NCI-H774 (cell line): ENCODE results near the gene ARID4A.
"Not testable (repeated sequence)": the region's sequence is repeated elsewhere in the genome, so short reads cannot be mapped to it uniquely, and the experiment has no call there.

Experiments
- DNase-seq: peaks from one replicate; lab custom pipeline; 2025; lab: John Stamatoyannopoulos, UW

The ARID4A gene

GRCh38 chr14:58298477-58299400 lies at the start of gene ARID4A:
Gene ARID4A (plus strand): TSS chr14:58298555. CDS start chr14:58299855, 1,300 bp downstream.
- DNase-seq = no peak

- DNase-seq = no peak
Observed at GRCh38 chr14:58249611-58250010, 48.7 kb upstream of the ARID4A start.

GRCh38 chr14:58258156-58258555 lies 40.2 kb upstream of the ARID4A start:
- no peak for DNase-seq

- DNase-seq = not testable (repeated sequence)
Observed at GRCh38 chr14:58262005-58262404, 36.4 kb upstream of the ARID4A start.

- DNase-seq = no peak
Observed at GRCh38 chr14:58265401-58265800, 33.0 kb upstream of the ARID4A start.

- DNase-seq = no peak
Observed at GRCh38 chr14:58270628-58271027, 27.7 kb upstream of the ARID4A start.

GRCh38 chr14:58272588-58273372 lies 25.6 kb upstream of the ARID4A start:
- no peak for DNase-seq

GRCh38 chr14:58274881-58275280 lies 23.5 kb upstream of the ARID4A start:
- DNase-seq = no peak

- DNase-seq = no peak
Observed at GRCh38 chr14:58275527-58276190, 22.7 kb upstream of the ARID4A start.

- no peak for DNase-seq
Observed at GRCh38 chr14:58276208-58276607, 22.1 kb upstream of the ARID4A start.

- DNase-seq = no peak
Observed at GRCh38 chr14:58278177-58278576, 20.2 kb upstream of the ARID4A start.

- DNase-seq = no peak
Observed at GRCh38 chr14:58280954-58281787, 17.2 kb upstream of the ARID4A start.

- no peak for DNase-seq
Observed at GRCh38 chr14:58281969-58282368, 16.4 kb upstream of the ARID4A start.

GRCh38 chr14:58282925-58283593 lies 15.3 kb upstream of the ARID4A start:
- DNase-seq = no peak

GRCh38 chr14:58283730-58284129 lies 14.6 kb upstream of the ARID4A start:
- no peak for DNase-seq

GRCh38 chr14:58285132-58285531 lies 13.2 kb upstream of the ARID4A start:
- no peak for DNase-seq

- no peak for DNase-seq
Observed at GRCh38 chr14:58287607-58288042, 10.7 kb upstream of the ARID4A start.

GRCh38 chr14:58288106-58288792 lies 10.1 kb upstream of the ARID4A start:
- no peak for DNase-seq

GRCh38 chr14:58291646-58292045 lies 6.7 kb upstream of the ARID4A start:
- DNase-seq = no peak

GRCh38 chr14:58292187-58292586 lies 6.2 kb upstream of the ARID4A start:
- no peak for DNase-seq
